H1 (cell line): Measurements from ENCODE around the gene MYBPHL.

Source experiments
- BACH1 ChIP-seq: IDR thresholded peaks from 2 replicates; pipeline ENCODE4 v1.6.1; 2012; ENCODE audit warnings: low read length, improper control_type of control experiment
- CBX5 ChIP-seq: fragments of 300-800, 300-1000 bp; sonication (generic); IDR thresholded peaks from 2 replicates; pipeline ENCODE4 v1.7.1; 2016; ENCODE audit warnings: antibody characterized with exemption, low read length, low read depth
- CHD2 ChIP-seq: IDR thresholded peaks from 2 replicates; pipeline ENCODE4 v1.6.1; 2012; ENCODE audit warnings: low read length, improper control_type of control experiment
- EZH2 ChIP-seq: fragments of 200-600 bp; sonication (generic); IDR thresholded peaks from 2 replicates; pipeline ENCODE4 v1.7.1; 2012; ENCODE audit warnings: low read depth, mild to moderate bottlenecking, moderate library complexity, low read length, inconsistent platforms; ENCODE audit not compliant: severe bottlenecking
- POLR2A ChIP-seq, 2 experiments: IDR thresholded peaks; 1 replicate in 1 of 2; 2 replicates in 1 of 2; pipeline ENCODE4 v1.6.1; 2011; ENCODE audit warnings: low read depth in 2 of 2, low read length in 2 of 2, mild to moderate bottlenecking in 2 of 2; ENCODE audit errors: control extremely low read depth in 1 of 2
- RFX5 ChIP-seq: IDR thresholded peaks from 2 replicates; pipeline ENCODE4 v1.6.1; 2011; ENCODE audit warnings: low read depth, low read length, improper control_type of control experiment, borderline replicate concordance
- RNF2 ChIP-seq: fragments of 200-900, 300-1000 bp; sonication (generic); IDR thresholded peaks from 2 replicates; pipeline ENCODE4 v1.7.1; 2016; ENCODE audit warnings: borderline replicate concordance, low read depth, mild to moderate bottlenecking, antibody characterized with exemption, low read length; ENCODE audit not compliant: poor library complexity, severe bottlenecking; ENCODE audit errors: missing control alignments
- TAF1 ChIP-seq: IDR thresholded peaks from 2 replicates; pipeline ENCODE4 v1.6.1; 2011; ENCODE audit warnings: mild to moderate bottlenecking, low read depth, low read length
- YY1 ChIP-seq: IDR thresholded peaks from 2 replicates; pipeline ENCODE4 v1.6.1; 2011; ENCODE audit warnings: low read depth, mild to moderate bottlenecking, low read length
- TF ChIP-seq, protein P1 (sequence below), 3 experiments: IDR thresholded peaks; 1 replicate in 2 of 3; 2 replicates in 1 of 3; pipeline versions ENCODE4 v1.5.1 to v1.6.1; 2011; ENCODE audit warnings: low read length in 3 of 3, mild to moderate bottlenecking in 3 of 3, inconsistent platforms in 2 of 3, low read depth in 1 of 3, moderate library complexity in 1 of 3; ENCODE audit not compliant: insufficient read depth in 1 of 3; ENCODE audit errors: control extremely low read depth in 1 of 3

DNA sequence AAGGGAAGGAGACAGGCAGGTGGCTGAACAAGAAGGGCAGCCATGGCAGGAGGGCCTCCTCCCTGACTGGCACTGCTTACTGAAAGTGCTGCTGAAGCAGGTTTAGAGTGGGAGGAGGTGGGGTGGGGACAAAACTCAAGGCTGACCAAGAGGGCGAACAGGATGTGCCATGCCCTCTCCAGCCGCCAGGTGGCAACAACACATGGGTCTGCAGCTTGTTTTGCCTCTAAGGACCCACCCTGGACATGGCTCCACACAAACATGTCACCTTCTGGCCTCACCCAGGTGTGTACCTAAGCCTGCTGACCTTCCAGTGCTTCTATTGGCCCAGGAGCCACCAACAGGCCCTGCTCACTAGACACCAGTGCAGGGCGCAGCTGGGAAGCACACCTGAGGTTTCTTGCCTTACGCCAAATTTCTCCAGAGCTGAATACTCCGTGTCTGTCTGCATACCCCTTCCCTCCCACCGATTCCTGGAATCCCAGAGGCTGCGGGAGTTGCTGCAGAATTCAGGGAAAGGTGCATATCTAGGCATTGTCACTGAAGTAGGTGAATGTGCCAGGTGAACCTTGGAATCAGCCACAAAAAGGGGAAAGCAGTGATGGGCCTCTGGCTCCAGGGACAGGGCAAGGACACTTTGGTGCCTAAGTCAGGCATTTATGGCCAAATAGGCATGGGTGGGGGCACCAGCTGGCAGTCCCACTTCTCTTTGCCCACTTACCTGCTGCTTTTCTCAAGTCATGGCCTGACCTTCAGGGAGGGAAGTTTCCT is 29.2 kb downstream of the MYBPHL start:
- TF ChIP-seq, protein P1, sequence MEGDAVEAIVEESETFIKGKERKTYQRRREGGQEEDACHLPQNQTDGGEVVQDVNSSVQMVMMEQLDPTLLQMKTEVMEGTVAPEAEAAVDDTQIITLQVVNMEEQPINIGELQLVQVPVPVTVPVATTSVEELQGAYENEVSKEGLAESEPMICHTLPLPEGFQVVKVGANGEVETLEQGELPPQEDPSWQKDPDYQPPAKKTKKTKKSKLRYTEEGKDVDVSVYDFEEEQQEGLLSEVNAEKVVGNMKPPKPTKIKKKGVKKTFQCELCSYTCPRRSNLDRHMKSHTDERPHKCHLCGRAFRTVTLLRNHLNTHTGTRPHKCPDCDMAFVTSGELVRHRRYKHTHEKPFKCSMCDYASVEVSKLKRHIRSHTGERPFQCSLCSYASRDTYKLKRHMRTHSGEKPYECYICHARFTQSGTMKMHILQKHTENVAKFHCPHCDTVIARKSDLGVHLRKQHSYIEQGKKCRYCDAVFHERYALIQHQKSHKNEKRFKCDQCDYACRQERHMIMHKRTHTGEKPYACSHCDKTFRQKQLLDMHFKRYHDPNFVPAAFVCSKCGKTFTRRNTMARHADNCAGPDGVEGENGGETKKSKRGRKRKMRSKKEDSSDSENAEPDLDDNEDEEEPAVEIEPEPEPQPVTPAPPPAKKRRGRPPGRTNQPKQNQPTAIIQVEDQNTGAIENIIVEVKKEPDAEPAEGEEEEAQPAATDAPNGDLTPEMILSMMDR (IDR thresholded peaks at IDR 0.05; ENCODE audit: control extremely low read depth in 1 of 3, insufficient read depth in 1 of 3, low read depth in 1 of 3, low read length in 3 of 3): peak; percentile 91 to 100 (median 99)
- no peak for TF ChIP-seq EZH2
- no peak; a peak in 1 of 3 replicates for TF ChIP-seq POLR2A (IDR thresholded peaks at IDR 0.05; ENCODE audit: control extremely low read depth in 1 of 2, low read depth in 2 of 2, low read length in 2 of 2)
- no peak for TF ChIP-seq RNF2
- no peak for TF ChIP-seq RFX5
- no peak for TF ChIP-seq BACH1
- no peak for TF ChIP-seq CHD2
- TF ChIP-seq TAF1: no peak
- no peak for TF ChIP-seq CBX5
- TF ChIP-seq YY1: no peak
